ENCODE data around the gene TNFRSF19. TPM values are rescaled to one million over a fixed set of nuclear protein-coding genes. Genes with fewer than 3 reads are reported as not detected.

The TNFRSF19 gene
- total and polyA plus RNA-seq, 4 donors, result 0.27 to 2.8 (median 0.91) TPM

DNA sequence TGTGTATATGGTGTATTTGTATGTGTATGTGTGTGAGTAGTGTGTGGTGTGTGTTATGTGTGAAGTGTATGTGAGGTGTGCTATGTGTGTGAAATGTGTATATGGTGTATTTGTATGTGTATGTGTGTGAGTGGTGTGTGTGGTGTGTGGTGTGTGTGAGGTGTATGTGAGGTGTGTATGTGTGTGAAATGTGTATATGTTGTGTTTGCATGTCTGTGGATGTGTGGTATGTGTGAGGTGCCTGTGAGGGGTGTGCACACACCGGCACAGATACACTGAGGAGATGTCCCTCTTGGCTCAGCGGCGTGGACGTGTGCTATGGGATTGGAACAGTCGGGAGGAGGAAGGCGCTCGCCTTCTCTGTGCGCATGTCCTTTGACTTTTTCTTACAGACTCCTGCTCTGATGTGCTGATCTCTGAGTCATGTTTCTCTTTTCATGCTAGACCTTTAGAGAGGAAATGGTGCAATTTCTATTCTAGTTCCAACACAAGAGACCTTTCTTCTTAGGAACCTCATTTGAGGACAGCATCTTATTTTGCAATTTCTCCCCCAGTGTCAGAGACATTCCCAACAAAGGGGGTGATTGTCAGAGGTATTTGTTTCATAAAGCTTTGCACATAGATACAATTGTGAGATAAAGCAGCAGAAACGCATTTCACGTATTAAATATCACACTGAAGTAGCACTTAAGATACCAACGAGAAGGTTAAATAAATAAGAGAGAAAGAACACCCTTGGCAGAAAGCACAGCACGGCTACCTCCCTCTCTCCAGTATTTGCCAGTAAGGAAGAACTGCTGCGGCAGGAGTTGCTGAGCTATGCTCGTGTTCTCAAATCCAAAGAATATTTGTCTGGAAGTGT lies 11.3 kb upstream of the TNFRSF19 start:
- H3K9me3 ChIP-seq (ENCODE audit: control insufficient read depth in 4 of 4, low read length in 3 of 4), result no peaks in the 10 kb centered on the region
- no peak overlapping the region for H3K27ac ChIP-seq (ENCODE audit: low read depth in 1 of 2, low read length in 2 of 2)
- DNase-seq (ENCODE audit: low spot score), result no peak
- no peak for TF ChIP-seq NR2F2 (IDR thresholded peaks at IDR 0.05)
- TF ChIP-seq SP1 (IDR thresholded peaks at IDR 0.05), result no peak
- TF ChIP-seq GABPA (IDR thresholded peaks at IDR 0.05 in 1 of 2, conservative IDR thresholded peaks at IDR 0.05 in 1 of 2), result no peak
- TF ChIP-seq RAD21 (IDR thresholded peaks at IDR 0.05), result no peak
- TF ChIP-seq EGR1 (IDR thresholded peaks at IDR 0.05; ENCODE audit: low read depth in 2 of 2), result no peak
- TF ChIP-seq, protein P1, sequence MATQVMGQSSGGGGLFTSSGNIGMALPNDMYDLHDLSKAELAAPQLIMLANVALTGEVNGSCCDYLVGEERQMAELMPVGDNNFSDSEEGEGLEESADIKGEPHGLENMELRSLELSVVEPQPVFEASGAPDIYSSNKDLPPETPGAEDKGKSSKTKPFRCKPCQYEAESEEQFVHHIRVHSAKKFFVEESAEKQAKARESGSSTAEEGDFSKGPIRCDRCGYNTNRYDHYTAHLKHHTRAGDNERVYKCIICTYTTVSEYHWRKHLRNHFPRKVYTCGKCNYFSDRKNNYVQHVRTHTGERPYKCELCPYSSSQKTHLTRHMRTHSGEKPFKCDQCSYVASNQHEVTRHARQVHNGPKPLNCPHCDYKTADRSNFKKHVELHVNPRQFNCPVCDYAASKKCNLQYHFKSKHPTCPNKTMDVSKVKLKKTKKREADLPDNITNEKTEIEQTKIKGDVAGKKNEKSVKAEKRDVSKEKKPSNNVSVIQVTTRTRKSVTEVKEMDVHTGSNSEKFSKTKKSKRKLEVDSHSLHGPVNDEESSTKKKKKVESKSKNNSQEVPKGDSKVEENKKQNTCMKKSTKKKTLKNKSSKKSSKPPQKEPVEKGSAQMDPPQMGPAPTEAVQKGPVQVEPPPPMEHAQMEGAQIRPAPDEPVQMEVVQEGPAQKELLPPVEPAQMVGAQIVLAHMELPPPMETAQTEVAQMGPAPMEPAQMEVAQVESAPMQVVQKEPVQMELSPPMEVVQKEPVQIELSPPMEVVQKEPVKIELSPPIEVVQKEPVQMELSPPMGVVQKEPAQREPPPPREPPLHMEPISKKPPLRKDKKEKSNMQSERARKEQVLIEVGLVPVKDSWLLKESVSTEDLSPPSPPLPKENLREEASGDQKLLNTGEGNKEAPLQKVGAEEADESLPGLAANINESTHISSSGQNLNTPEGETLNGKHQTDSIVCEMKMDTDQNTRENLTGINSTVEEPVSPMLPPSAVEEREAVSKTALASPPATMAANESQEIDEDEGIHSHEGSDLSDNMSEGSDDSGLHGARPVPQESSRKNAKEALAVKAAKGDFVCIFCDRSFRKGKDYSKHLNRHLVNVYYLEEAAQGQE (IDR thresholded peaks at IDR 0.05), result no peak
- TF ChIP-seq, protein P2, sequence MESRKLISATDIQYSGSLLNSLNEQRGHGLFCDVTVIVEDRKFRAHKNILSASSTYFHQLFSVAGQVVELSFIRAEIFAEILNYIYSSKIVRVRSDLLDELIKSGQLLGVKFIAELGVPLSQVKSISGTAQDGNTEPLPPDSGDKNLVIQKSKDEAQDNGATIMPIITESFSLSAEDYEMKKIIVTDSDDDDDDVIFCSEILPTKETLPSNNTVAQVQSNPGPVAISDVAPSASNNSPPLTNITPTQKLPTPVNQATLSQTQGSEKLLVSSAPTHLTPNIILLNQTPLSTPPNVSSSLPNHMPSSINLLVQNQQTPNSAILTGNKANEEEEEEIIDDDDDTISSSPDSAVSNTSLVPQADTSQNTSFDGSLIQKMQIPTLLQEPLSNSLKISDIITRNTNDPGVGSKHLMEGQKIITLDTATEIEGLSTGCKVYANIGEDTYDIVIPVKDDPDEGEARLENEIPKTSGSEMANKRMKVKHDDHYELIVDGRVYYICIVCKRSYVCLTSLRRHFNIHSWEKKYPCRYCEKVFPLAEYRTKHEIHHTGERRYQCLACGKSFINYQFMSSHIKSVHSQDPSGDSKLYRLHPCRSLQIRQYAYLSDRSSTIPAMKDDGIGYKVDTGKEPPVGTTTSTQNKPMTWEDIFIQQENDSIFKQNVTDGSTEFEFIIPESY (IDR thresholded peaks at IDR 0.05), result no peak
- TF ChIP-seq, protein P3, sequence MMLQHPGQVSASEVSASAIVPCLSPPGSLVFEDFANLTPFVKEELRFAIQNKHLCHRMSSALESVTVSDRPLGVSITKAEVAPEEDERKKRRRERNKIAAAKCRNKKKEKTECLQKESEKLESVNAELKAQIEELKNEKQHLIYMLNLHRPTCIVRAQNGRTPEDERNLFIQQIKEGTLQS (IDR thresholded peaks at IDR 0.05), result no peak
- no peak for TF ChIP-seq HNF4G (IDR thresholded peaks at IDR 0.05)
- TF ChIP-seq, protein P4, sequence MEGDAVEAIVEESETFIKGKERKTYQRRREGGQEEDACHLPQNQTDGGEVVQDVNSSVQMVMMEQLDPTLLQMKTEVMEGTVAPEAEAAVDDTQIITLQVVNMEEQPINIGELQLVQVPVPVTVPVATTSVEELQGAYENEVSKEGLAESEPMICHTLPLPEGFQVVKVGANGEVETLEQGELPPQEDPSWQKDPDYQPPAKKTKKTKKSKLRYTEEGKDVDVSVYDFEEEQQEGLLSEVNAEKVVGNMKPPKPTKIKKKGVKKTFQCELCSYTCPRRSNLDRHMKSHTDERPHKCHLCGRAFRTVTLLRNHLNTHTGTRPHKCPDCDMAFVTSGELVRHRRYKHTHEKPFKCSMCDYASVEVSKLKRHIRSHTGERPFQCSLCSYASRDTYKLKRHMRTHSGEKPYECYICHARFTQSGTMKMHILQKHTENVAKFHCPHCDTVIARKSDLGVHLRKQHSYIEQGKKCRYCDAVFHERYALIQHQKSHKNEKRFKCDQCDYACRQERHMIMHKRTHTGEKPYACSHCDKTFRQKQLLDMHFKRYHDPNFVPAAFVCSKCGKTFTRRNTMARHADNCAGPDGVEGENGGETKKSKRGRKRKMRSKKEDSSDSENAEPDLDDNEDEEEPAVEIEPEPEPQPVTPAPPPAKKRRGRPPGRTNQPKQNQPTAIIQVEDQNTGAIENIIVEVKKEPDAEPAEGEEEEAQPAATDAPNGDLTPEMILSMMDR (IDR thresholded peaks at IDR 0.05; ENCODE audit: low read depth, low read length, missing input control), result no peak
- no peak for TF ChIP-seq YY1 (IDR thresholded peaks at IDR 0.05)
- TF ChIP-seq, protein P5, sequence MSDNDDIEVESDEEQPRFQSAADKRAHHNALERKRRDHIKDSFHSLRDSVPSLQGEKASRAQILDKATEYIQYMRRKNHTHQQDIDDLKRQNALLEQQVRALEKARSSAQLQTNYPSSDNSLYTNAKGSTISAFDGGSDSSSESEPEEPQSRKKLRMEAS (IDR thresholded peaks at IDR 0.05), result no peak
- no peak for TF ChIP-seq RXRA (IDR thresholded peaks at IDR 0.05)
- TF ChIP-seq FOXA1 (IDR thresholded peaks at IDR 0.05), result no peak
- no peak for TF ChIP-seq HNF4A (conservative IDR thresholded peaks at IDR 0.05)
- TF ChIP-seq TAF1 (conservative IDR thresholded peaks at IDR 0.05), result no peak
- no peak for TF ChIP-seq FOXA2 (IDR thresholded peaks at IDR 0.05)
- TF ChIP-seq JUND (IDR thresholded peaks at IDR 0.05), result no peak
- H3K4me1 ChIP-seq (ENCODE audit: control insufficient read depth in 4 of 4, insufficient read depth in 4 of 4, low read length in 3 of 4), result no peaks in the 10 kb centered on the region
- no peak overlapping the region for H3K9ac ChIP-seq (ENCODE audit: low read depth in 1 of 2, low read length in 2 of 2)
- no peaks in the 10 kb centered on the region for H3K36me3 ChIP-seq (ENCODE audit: control insufficient read depth in 4 of 4, insufficient read depth in 3 of 4, low read depth in 1 of 4, low read length in 3 of 4)
- WGBS, result 53% methylated on average over 14 of the region's 14 CpGs
- H3K4me3 ChIP-seq (ENCODE audit: low read depth in 1 of 3, low read length in 3 of 3), result no peak overlapping the region
- no peaks in the 10 kb centered on the region for H3K27me3 ChIP-seq (ENCODE audit: control insufficient read depth in 4 of 4, insufficient read depth in 4 of 4, low read length in 3 of 4)

Data from liver (tissue), 9 donors.